DND-41 (cell line): ENCODE data around the gene MAP7D3.
A peak's percentile ranks its signal among the peaks of the same experiment; 100 is the strongest.

ENCODE experiments used
- ATAC-seq: fragments of 200-7000 bp; cut with Tn5 transposase; 3 replicates; pipeline ENCODE4 v1.9.1; 2021; ENCODE audit warnings: low read depth; ENCODE audit not compliant: insufficient read depth
- DNase-seq: peaks from one replicate; pipeline ENCODE4 v3.0.0-alpha.2; 2020
- H2AFZ ChIP-seq: 2 replicates; pipeline ENCODE4 v1.6.0; 2012; ENCODE audit warnings: low read depth, low read length
- H3K27ac ChIP-seq: 2 replicates; pipeline ENCODE4 v1.5.1; 2012; ENCODE audit warnings: low read length, inconsistent platforms
- H3K27me3 ChIP-seq: fragments of 200-600 bp; sonication (generic); 2 replicates; pipeline ENCODE4 v1.6.0; 2012; ENCODE audit warnings: low read length, mild to moderate bottlenecking, inconsistent platforms; ENCODE audit not compliant: insufficient read depth, poor library complexity
- H3K36me3 ChIP-seq: 2 replicates; pipeline ENCODE4 v1.5.1; 2012; ENCODE audit warnings: low read length, inconsistent platforms; ENCODE audit not compliant: insufficient read depth
- H3K4me1 ChIP-seq: 2 replicates; pipeline ENCODE4 v1.5.1; 2012; ENCODE audit warnings: mild to moderate bottlenecking, low read length; ENCODE audit not compliant: insufficient read depth
- H3K4me2 ChIP-seq: 2 replicates; pipeline ENCODE4 v1.6.0; 2012; ENCODE audit warnings: mild to moderate bottlenecking, moderate library complexity, low read length, inconsistent platforms; ENCODE audit not compliant: insufficient read depth
- H3K4me3 ChIP-seq, 2 experiments: fragments of 200-600 bp in 1 of 2; shearing (Covaris generic) in 1 of 2; 2 replicates each; pipeline ENCODE4 v1.5.1; 2012 to 2016; ENCODE audit warnings: inconsistent platforms in 2 of 2, low read length in 2 of 2, mild to moderate bottlenecking in 2 of 2, low read depth in 1 of 2, moderate library complexity in 1 of 2
- H3K79me2 ChIP-seq: 2 replicates; pipeline ENCODE4 v1.6.0; 2012; ENCODE audit warnings: low read length, inconsistent platforms; ENCODE audit not compliant: insufficient read depth
- H3K9ac ChIP-seq: 2 replicates; pipeline ENCODE4 v1.6.0; 2012; ENCODE audit warnings: low read depth, mild to moderate bottlenecking, inconsistent platforms, low read length, moderate library complexity
- H3K9me3 ChIP-seq: 2 replicates; pipeline ENCODE4 v1.5.1; 2012; ENCODE audit warnings: low read length, moderate library complexity, mild to moderate bottlenecking, inconsistent platforms; ENCODE audit not compliant: insufficient read depth, severe bottlenecking
- H4K20me1 ChIP-seq: 2 replicates; pipeline ENCODE4 v1.6.0; 2012; ENCODE audit warnings: low read length; ENCODE audit not compliant: insufficient read depth
- CTCF ChIP-seq: IDR thresholded peaks from 2 replicates; pipeline ENCODE4 v1.5.1; 2012; ENCODE audit warnings: borderline replicate concordance, low read length, moderate library complexity, mild to moderate bottlenecking; ENCODE audit not compliant: poor library complexity, severe bottlenecking; ENCODE audit errors: extremely low read depth
- EZH2 ChIP-seq: IDR thresholded peaks from 3 replicates; pipeline ENCODE4 v1.6.1; 2012; ENCODE audit warnings: borderline replicate concordance, low read depth, mild to moderate bottlenecking, moderate library complexity, low read length, inconsistent platforms; ENCODE audit not compliant: severe bottlenecking

MAP7D3 gene

GRCh38 chrX:136262243-136262642 is 11.0 kb upstream of the MAP7D3 start:
- DNase-seq (no peak), ATAC-seq (no peak)
- Histone ChIP-seq H3K36me3 (no peaks in the 10 kb centered on the region), H3K79me2 (no peaks in the 10 kb centered on the region), H3K27me3 (no peaks in the 10 kb centered on the region), H3K4me1 (no peaks in the 10 kb centered on the region), H3K9me3 (no peaks in the 10 kb centered on the region), H3K9ac (no peak overlapping the region), H3K4me2 (no peak overlapping the region), H4K20me1 (no peaks in the 10 kb centered on the region), H3K27ac (no peak overlapping the region), H2AFZ (no peak overlapping the region), H3K4me3 (no peak overlapping the region)
- TF ChIP-seq EZH2: no peak
- no peak for TF ChIP-seq CTCF

GRCh38 chrX:136261321-136261720 is 10.1 kb upstream of the MAP7D3 start:
- DNase-seq (no peak), ATAC-seq (no peak)
- H2AFZ ChIP-seq: no peak overlapping the region
- TF ChIP-seq CTCF (no peak), EZH2 (no peak)
- no peaks in the 10 kb centered on the region for H3K9me3 ChIP-seq
- H3K27ac ChIP-seq: no peak overlapping the region
- H3K9ac ChIP-seq: no peak overlapping the region
- no peaks in the 10 kb centered on the region for H3K36me3 ChIP-seq
- H3K4me1 ChIP-seq: no peaks in the 10 kb centered on the region
- no peak overlapping the region for H3K4me3 ChIP-seq
- no peaks in the 10 kb centered on the region for H3K79me2 ChIP-seq
- H3K27me3 ChIP-seq: no peaks in the 10 kb centered on the region
- H4K20me1 ChIP-seq: no peaks in the 10 kb centered on the region
- no peak overlapping the region for H3K4me2 ChIP-seq

GRCh38 chrX:136260776-136261175 is 9.6 kb upstream of the MAP7D3 start:
- Histone ChIP-seq H3K27ac (no peak overlapping the region), H4K20me1 (no peaks in the 10 kb centered on the region), H3K9me3 (no peaks in the 10 kb centered on the region), H2AFZ (no peak overlapping the region), H3K79me2 (no peaks in the 10 kb centered on the region), H3K9ac (no peak overlapping the region), H3K36me3 (no peaks in the 10 kb centered on the region), H3K27me3 (no peaks in the 10 kb centered on the region), H3K4me3 (no peak overlapping the region), H3K4me1 (no peaks in the 10 kb centered on the region), H3K4me2 (no peak overlapping the region)
- TF ChIP-seq EZH2 (no peak), CTCF (no peak)
- ATAC-seq: no peak
- no peak for DNase-seq

GRCh38 chrX:136259543-136259942 is 8.3 kb upstream of the MAP7D3 start:
- no peak overlapping the region for H2AFZ ChIP-seq
- no peak overlapping the region for H3K4me2 ChIP-seq
- no peak overlapping the region for H3K27ac ChIP-seq
- no peaks in the 10 kb centered on the region for H3K36me3 ChIP-seq
- H4K20me1 ChIP-seq: no peaks in the 10 kb centered on the region
- H3K27me3 ChIP-seq: no peaks in the 10 kb centered on the region
- DNase-seq (peak; percentile 6), ATAC-seq (0 out of 3 replicates have a peak, but pooled peaks have one; percentile 58)
- H3K9me3 ChIP-seq: no peaks in the 10 kb centered on the region
- H3K79me2 ChIP-seq: no peaks in the 10 kb centered on the region
- H3K9ac ChIP-seq: no peak overlapping the region
- H3K4me3 ChIP-seq: no peak overlapping the region
- TF ChIP-seq EZH2: no peak
- TF ChIP-seq CTCF: no peak
- no peaks in the 10 kb centered on the region for H3K4me1 ChIP-seq
